Measurements from ENCODE around the gene CTXND2. TPM values are rescaled to one million over a fixed set of nuclear protein-coding genes. Genes with fewer than 3 reads are reported as not detected.

Gene CTXND2
- total RNA-seq, 1 experiment from 2014 or later = not detected

GRCh38 chr1:150927624-150928023, 40.7 kb downstream of the CTXND2 start:
- no TSS peak for BruUV-seq (replicated peaks)
- H3K9me2 ChIP-seq (ENCODE audit: insufficient read depth) = no peaks in the 10 kb centered on the region
- no peak for DNase-seq (ENCODE audit: low read depth, low spot score)
- H3K79me2 ChIP-seq (ENCODE audit: insufficient read depth, low read length) = peaks cover 37% of the 10 kb centered on the region
- TF ChIP-seq CTCF (IDR thresholded peaks at IDR 0.05 in 2 of 3, conservative IDR thresholded peaks at IDR 0.05 in 1 of 3; ENCODE audit: borderline replicate concordance in 1 of 3, insufficient read depth in 1 of 3, low read depth in 2 of 3, low read length in 2 of 3) (no peak), SP1 (IDR thresholded peaks at IDR 0.05; ENCODE audit: low read depth) (no peak), REST (IDR thresholded peaks at IDR 0.05; ENCODE audit: low read depth) (no peak), EZH2phosphoT487 (IDR thresholded peaks at IDR 0.05; ENCODE audit: borderline replicate concordance) (no peak), TCF7L2 (IDR thresholded peaks at IDR 0.05; ENCODE audit: borderline replicate concordance, extremely low read depth, insufficient read depth, insufficient read length) (no peak), EZH2 (IDR thresholded peaks at IDR 0.05) (no peak), ATF3 (IDR thresholded peaks at IDR 0.05) (no peak), JUND (IDR thresholded peaks at IDR 0.05) (no peak), ELF1 (IDR thresholded peaks at IDR 0.05; ENCODE audit: borderline replicate concordance, low read depth) (no peak), POLR2AphosphoS5 (IDR thresholded peaks at IDR 0.05; ENCODE audit: low read depth, low read length) (no peak), FOSL1 (IDR thresholded peaks at IDR 0.05; ENCODE audit: low read depth) (no peak)
- RAD21 ChIA-PET (ENCODE audit: low non-redundant PET in 1 of 2, low total read pairs in 2 of 2, uncharacterized antibody in 2 of 2, unreplicated experiment in 2 of 2) = no interaction called here
- intact Hi-C loops (cut with micrococcal nuclease) = loop anchor here (2.0 to 10.0 kb wide), 3 partner anchors 50 to 303 kb away; partner anchors contain the start of genes ARNT and ENSA
- H3K9me3 ChIP-seq (ENCODE audit: control insufficient read depth in 1 of 2, insufficient read depth in 1 of 2, low read depth in 1 of 2, low read length in 2 of 2) = peaks cover 0 to 5% of the 10 kb centered on the region in 2 experiments; a peak in 2 of 4 replicates
- no peaks in the 10 kb centered on the region for H4K20me1 ChIP-seq (ENCODE audit: insufficient read depth)
- no peak overlapping the region for H2AFZ ChIP-seq (ENCODE audit: low read depth, low read length, poor library complexity, severe bottlenecking)
- no peaks in the 10 kb centered on the region for H3K27me3 ChIP-seq (ENCODE audit: insufficient read depth, low read length)
- H3K27ac ChIP-seq (ENCODE audit: low read depth, low read length) = no peak overlapping the region; the same call in 1 of the 2 replicates
- no peak for ATAC-seq
- H3K36me3 ChIP-seq (ENCODE audit: control insufficient read depth in 1 of 2, insufficient read depth in 2 of 2, low read length in 2 of 2) = peaks cover 21 to 39% of the 10 kb centered on the region in 2 experiments
- CTCF ChIA-PET = no interaction called here
- H3K4me3 ChIP-seq (replicated peaks in 1 of 2; ENCODE audit: low read depth in 1 of 2, low read length in 2 of 2) = peak overlapping the region in 1 of 2 experiments; percentile 74; a peak in 3 of 4 replicates
- H3K9ac ChIP-seq (ENCODE audit: low read length) = peak overlapping the region; percentile 17; the same call in 1 of the 2 replicates
- POLR2A ChIA-PET = no interaction called here
- peaks cover 6 to 21% of the 10 kb centered on the region in 2 experiments for H3K4me1 ChIP-seq (ENCODE audit: control insufficient read depth in 1 of 2, insufficient read depth in 2 of 2, low read length in 2 of 2)
- H3K4me2 ChIP-seq (ENCODE audit: low read length) = peak overlapping the region; percentile 75
